Upper lobe of left lung (tissue), 4 donors: ENCODE data around the gene DCLRE1B.

Experiments
- CTCF ChIP-seq, 6 experiments: fragments of 450-650 bp in 4 of 6; fragments of 200-600 bp in 2 of 6; sonication (generic) in 2 of 6; IDR thresholded peaks; one replicate each; pipeline ENCODE4 v1.5.1; 2016 to 2019; ENCODE audit warnings: antibody characterized with exemption in 6 of 6
- POLR2AphosphoS5 ChIP-seq, 2 donors: sonication (generic); formaldehyde crosslinking; IDR thresholded peaks; one replicate each; pipeline ENCODE4 v1.5.1; 2017; ENCODE audit warnings: antibody characterized with exemption in 2 of 2

- TF ChIP-seq CTCF (IDR thresholded peaks at IDR 0.05) (no peak), POLR2AphosphoS5 (IDR thresholded peaks at IDR 0.05) (no peak)
Observed at GRCh38 chr1:113934511-113935055, 29.5 kb downstream of the DCLRE1B start.
